HG02798 (cell line): ENCODE data around the gene ELOVL5.
A peak's percentile ranks its signal among the peaks of the same experiment; 100 is the strongest.

ENCODE experiments used
- ATAC-seq: cut with Tn5 transposase; IDR thresholded peaks from one replicate; pipeline ENCODE4 v1.9.1; 2021; ENCODE audit warnings: mild to moderate bottlenecking; ENCODE audit not compliant: unreplicated experiment, poor library complexity

ELOVL5 gene

GRCh38 chr6:53250176-53251032 is 98.3 kb downstream of the ELOVL5 start:
- no peak for ATAC-seq

GRCh38 chr6:53246924-53247323 is 101.8 kb downstream of the ELOVL5 start:
- ATAC-seq = no peak

- ATAC-seq = peak; percentile 80
These were observed 103.8 kb downstream of the ELOVL5 start for GRCh38 chr6:53244958-53245357.

GRCh38 chr6:53244399-53244931 is 104.3 kb downstream of the ELOVL5 start:
- peak; percentile 31 for ATAC-seq

- ATAC-seq = no peak
These were observed 106.8 kb downstream of the ELOVL5 start for GRCh38 chr6:53241938-53242337.

GRCh38 chr6:53240761-53241160 is 108.0 kb downstream of the ELOVL5 start:
- ATAC-seq = no peak

GRCh38 chr6:53240139-53240538 is 108.6 kb downstream of the ELOVL5 start:
- ATAC-seq = no peak

GRCh38 chr6:53239526-53239925 is 109.2 kb downstream of the ELOVL5 start:
- peak; percentile 59 for ATAC-seq

- ATAC-seq = no peak
These were observed 110.4 kb downstream of the ELOVL5 start for GRCh38 chr6:53238311-53238710.

GRCh38 chr6:53236241-53236640 is 112.5 kb downstream of the ELOVL5 start:
- ATAC-seq = peak; percentile 35

GRCh38 chr6:53235508-53235907 is 113.2 kb downstream of the ELOVL5 start:
- no peak for ATAC-seq

GRCh38 chr6:53233309-53233708 is 115.4 kb downstream of the ELOVL5 start:
- no peak for ATAC-seq

- ATAC-seq = no peak
These were observed 117.8 kb downstream of the ELOVL5 start for GRCh38 chr6:53230775-53231467.

- no peak for ATAC-seq
These were observed 120.9 kb downstream of the ELOVL5 start for GRCh38 chr6:53227847-53228246.

GRCh38 chr6:53220605-53221004 is 128.1 kb downstream of the ELOVL5 start:
- no peak for ATAC-seq
